PC-9 (cell line): ENCODE measurements around the gene RB1.

ENCODE experiments used
- CTCF ChIP-seq: fragments of 200-600 bp; sonication (generic); conservative IDR thresholded peaks from 2 replicates; pipeline ENCODE4 v1.6.1; 2017; ENCODE audit warnings: mixed run types, antibody characterized with exemption, mild to moderate bottlenecking, moderate library complexity
- EZH2 ChIP-seq: fragments of 200-600 bp; sonication (generic); IDR thresholded peaks from 2 replicates; pipeline ENCODE4 v1.8.0; 2017; ENCODE audit warnings: antibody characterized with exemption, low read depth

GRCh38 chr13:48429886-48430285 lies 126.3 kb downstream of the RB1 start:
- TF ChIP-seq CTCF, result no peak
- TF ChIP-seq EZH2, result no peak
